HL-60/S4 (cell line): ENCODE measurements around the gene ANKRD42.
"Not testable (repeated sequence)": the region's sequence is repeated elsewhere in the genome, so short reads cannot be mapped to it uniquely, and the experiment has no call there.

Experiments used
- in situ Hi-C: fragments of 300-500 bp; cut with MboI; formaldehyde crosslinking; loops from 2 replicates; pipeline ENCODE4 v1.14.3; 2022; ENCODE audit warnings: low sequenced_read_pairs

ANKRD42 gene

GRCh38 chr11:83238111-83238510 is 44.6 kb downstream of the ANKRD42 start:
- in situ Hi-C loops = no loop called here

- in situ Hi-C loops = no loop called here
Observed at GRCh38 chr11:83241291-83241946, 47.9 kb downstream of the ANKRD42 start.

GRCh38 chr11:83249445-83249844 is 55.9 kb downstream of the ANKRD42 start:
- in situ Hi-C loops = no loop called here

DNA sequence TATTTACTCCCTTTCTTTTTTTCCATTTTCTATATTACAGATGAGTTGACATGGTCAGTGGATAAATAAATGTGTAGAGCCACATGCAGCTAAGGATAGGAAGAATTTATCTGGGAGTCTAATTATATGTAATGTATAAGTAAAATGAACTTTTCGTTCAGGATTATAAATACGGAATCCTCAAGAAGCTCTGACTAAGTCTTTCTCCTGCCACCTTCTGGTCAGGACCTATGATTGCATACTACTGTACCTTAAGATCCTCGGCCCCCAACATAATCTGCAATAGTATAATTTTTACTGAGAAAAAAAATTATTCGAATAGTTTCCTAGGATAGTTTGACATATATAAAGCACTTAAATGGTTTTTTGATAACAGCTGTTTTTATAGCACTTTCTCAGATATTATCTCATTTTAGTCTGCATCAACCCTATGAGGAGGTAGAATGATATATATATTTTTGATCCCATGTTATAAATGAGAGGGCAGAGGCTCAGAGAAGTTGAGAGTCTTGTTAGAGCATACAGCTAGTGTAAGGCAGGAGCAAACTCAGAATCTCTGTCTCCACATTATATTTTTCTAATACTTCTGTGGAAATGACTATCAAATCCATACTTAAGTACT is 56.6 kb downstream of the ANKRD42 start:
- in situ Hi-C loops = no loop called here

DNA sequence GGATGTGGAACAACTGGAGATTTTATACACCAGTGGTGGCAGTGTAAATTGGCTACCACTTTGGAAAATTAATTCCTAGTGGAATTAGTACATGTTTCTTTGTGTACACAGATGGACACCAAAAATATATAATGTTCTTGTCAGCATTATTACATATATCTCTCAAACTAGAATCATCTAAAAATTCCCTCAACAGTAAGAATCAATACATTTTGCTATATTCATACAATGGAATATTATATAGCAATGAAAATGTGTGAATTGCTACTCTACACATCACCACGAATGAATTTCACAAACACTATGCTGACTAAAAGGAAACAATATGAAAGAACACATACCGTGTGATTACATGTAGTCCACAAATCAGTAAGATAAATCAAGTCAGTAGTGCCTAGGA is 58.8 kb downstream of the ANKRD42 start:
- in situ Hi-C loops = no loop called here

DNA sequence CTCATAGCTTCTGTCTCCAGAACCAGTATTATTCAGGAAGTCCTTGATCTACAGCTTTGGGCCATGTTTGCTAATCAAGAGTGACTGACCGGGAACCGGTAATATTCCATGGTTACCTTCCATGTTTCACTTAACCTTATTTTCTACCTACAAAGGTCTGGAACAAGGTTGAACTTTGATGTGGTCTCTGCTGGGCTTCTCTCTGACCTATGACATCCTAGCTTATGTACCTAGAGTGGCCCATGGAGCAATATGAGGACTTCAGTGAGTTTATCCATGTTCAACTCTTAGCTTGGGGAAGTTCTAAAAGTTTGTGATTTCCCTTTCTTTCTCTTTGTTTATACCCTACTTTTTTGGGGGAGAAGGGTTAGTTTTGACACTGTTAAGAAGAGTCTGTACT is 59.4 kb downstream of the ANKRD42 start:
- in situ Hi-C loops = no loop called here

- in situ Hi-C loops = no loop called here
Observed at GRCh38 chr11:83255366-83255765, 61.9 kb downstream of the ANKRD42 start.

GRCh38 chr11:83256602-83257340 is 63.3 kb downstream of the ANKRD42 start:
- in situ Hi-C loops = no loop called here

- in situ Hi-C loops = no loop called here
Observed at GRCh38 chr11:83257761-83258168, 64.3 kb downstream of the ANKRD42 start.

DNA sequence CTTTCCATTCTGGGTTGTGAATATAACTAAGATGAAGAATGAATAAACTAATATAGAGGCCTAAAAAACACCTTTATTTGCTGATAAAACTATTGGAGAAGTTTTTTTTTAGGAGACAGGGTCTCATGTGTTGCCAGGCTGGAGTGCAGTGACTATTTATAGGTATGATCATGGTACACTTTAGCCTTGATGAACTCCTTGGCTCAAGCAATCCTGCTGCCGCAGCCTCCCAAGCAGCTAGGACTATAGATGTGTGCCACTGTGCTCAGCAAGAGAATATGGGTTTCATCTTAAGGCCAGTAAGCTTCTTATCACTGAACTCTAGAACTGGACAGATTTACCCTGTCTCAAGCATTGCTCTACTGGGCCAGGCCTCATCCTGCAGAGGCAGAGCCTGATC is 66.0 kb downstream of the ANKRD42 start:
- in situ Hi-C loops = no loop called here

GRCh38 chr11:83265331-83265730 is 71.8 kb downstream of the ANKRD42 start:
- in situ Hi-C loops = no loop called here

- in situ Hi-C loops = not testable (repeated sequence)
Observed at GRCh38 chr11:83269080-83269479, 75.6 kb downstream of the ANKRD42 start.

GRCh38 chr11:83271734-83272133 is 78.2 kb downstream of the ANKRD42 start:
- in situ Hi-C loops = not testable (repeated sequence)

DNA sequence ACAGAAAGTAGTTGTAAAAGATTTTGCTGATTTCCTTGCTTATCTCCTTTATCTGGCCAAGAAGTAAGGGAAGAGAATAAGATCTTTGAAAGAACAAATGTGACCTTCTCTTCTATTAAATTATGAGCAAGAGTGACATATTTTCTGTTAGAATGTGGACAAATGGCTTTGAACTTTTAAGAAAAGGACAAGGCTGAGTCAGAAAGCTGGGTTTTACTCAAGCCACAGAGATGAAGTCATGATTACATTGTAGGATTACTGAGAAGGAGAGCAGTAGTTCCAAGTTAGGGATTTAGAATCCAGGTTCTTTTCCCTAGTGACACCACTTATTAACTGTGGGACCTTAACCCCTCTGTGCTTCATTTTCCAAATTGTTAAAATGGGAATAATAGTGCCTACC is 79.1 kb downstream of the ANKRD42 start:
- in situ Hi-C loops = no loop called here

DNA sequence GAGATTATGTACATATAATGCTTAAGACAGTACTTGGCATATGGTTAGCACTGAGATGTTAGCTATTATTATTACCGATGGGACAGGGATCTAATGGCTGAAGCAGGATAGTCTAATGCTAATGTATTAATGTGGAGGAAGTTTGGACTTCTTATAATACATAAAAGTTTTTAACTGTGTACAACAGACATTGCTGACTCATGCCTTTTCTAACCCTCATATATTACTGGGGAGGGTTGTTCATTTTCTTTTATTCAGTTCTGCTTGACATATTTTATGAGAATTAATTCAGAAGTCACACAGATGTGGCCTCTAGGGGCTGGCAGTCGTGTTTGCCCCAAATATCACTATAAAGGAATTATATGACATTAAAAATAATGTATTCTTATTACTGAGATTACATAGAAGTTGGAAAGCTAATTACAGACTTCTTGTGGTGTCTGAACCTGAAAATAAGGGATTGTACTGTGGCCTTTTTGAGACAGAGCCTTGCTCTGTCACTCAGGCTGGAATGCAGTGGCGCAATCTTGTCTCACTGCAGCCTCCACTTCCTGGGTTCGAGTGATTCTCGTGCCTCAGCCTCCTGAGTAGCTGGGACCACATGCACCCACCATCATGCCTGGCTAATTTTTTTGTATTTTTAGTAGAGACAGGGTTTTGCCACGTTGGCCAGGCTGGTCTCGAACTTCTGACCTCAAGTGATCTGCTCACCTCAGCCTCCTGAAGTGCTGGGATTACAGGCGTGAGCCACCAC is 82.6 kb downstream of the ANKRD42 start:
- in situ Hi-C loops = no loop called here

- in situ Hi-C loops = no loop called here
Observed at GRCh38 chr11:83278351-83278750, 84.8 kb downstream of the ANKRD42 start.

DNA sequence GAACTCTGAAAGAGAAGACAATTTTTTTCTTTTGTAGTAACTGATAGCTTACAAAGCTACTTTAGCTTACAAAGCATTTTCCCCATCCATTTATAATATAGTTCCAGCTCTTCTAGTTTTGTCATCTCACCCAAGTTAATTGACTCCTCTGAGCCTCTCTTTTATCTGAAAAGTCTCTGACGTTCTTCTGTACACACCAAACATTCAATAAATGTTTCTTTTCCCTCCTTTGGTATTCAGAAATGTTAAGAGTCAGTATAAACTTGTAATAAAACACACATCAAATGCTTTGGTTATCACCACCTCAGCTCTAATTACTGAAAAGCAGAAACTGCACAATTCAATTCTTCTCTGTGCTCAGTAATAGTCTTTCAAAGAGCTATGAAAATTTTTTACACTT is 86.7 kb downstream of the ANKRD42 start:
- in situ Hi-C loops = no loop called here

DNA sequence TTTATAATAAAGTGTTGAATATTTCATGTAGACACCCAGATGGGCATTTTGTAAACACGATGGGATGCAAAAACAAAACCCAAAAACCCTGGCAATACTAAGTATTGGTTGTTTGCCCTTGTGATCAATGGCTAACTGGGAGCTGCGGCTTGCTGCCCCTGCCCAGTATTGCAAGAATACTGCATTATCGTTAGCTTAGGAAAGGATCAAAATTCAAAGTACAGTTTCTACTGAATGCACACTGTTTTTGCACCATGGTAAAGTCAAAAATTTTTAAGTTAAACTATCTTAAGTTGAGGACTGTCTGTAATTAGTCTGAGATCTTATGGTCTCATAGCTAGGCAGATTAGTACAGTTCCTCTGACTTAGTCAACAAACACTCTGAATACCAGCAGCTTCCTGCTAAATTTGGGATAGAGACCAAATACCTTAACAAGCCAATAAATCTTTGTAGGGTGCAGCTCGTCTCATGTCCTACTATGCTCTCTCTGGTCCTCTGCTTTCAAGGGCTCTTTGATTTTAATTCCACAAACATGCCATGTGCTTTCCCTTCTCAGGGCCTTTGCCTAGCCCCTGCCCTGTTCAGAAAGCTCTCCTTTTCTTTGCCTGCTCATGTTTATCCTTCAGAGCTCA is 88.7 kb downstream of the ANKRD42 start:
- in situ Hi-C loops = no loop called here

GRCh38 chr11:83284501-83285150 is 91.1 kb downstream of the ANKRD42 start:
- in situ Hi-C loops = no loop called here

GRCh38 chr11:83285151-83285770 is 91.7 kb downstream of the ANKRD42 start:
- in situ Hi-C loops = no loop called here
